Sigmoid colon (tissue), 7 donors: ENCODE results near the gene SULT2B1. TPM values are rescaled to one million over a fixed set of nuclear protein-coding genes. Genes with fewer than 3 reads are reported as not detected.

Experiments used
- DNase-seq: peaks from one replicate; pipeline ENCODE4 v3.0.0-alpha.2; 2019
- H3K27ac ChIP-seq, 4 donors: fragments of 200-600 bp; sonication (generic); one replicate each; pipeline ENCODE4 v1.5.1; 2016 to 2019; ENCODE audit warnings: mild to moderate bottlenecking in 1 of 4
- H3K27me3 ChIP-seq, 3 donors: fragments of 200-600 bp; sonication (generic); one replicate each; pipeline ENCODE4 v1.5.1; 2019; ENCODE audit warnings: mild to moderate bottlenecking in 1 of 3
- H3K36me3 ChIP-seq, 4 donors: fragments of 200-600 bp; sonication (generic); one replicate each; pipeline ENCODE4 v1.5.1; 2016 to 2019
- H3K4me1 ChIP-seq, 4 donors: fragments of 200-600 bp; sonication (generic); one replicate each; pipeline ENCODE4 v1.5.1; 2017 to 2019
- H3K4me3 ChIP-seq, 4 donors: fragments of 200-600 bp; sonication (generic); one replicate each; pipeline ENCODE4 v1.5.1; 2017 to 2019; ENCODE audit warnings: mild to moderate bottlenecking in 2 of 4, moderate library complexity in 1 of 4
- H3K9me3 ChIP-seq, 4 donors: fragments of 200-600 bp in 3 of 4; sonication (generic) in 3 of 4; one replicate each; pipeline versions ENCODE4 v1.5.1 to v1.6.1; 2013 to 2019
- EP300 ChIP-seq, 4 donors: sonication (generic); formaldehyde crosslinking; IDR thresholded peaks; one replicate each; pipeline ENCODE4 v1.6.1; 2017; ENCODE audit warnings: antibody characterized with exemption in 4 of 4
- POLR2A ChIP-seq, 2 donors: fragments of 450-650 bp; IDR thresholded peaks; one replicate each; pipeline ENCODE4 v1.6.1; 2016; ENCODE audit warnings: antibody characterized with exemption in 2 of 2, mild to moderate bottlenecking in 2 of 2, moderate library complexity in 2 of 2
- POLR2AphosphoS5 ChIP-seq, 4 donors: sonication (generic); formaldehyde crosslinking; IDR thresholded peaks; one replicate each; pipeline ENCODE4 v1.6.1; 2017; ENCODE audit warnings: antibody characterized with exemption in 4 of 4
- WGBS, 2 donors: extraction: QIAGEN DNeasy Blood & Tissue Kit; methylation state at CpG; one replicate each; pipeline ENCODE4 v1.1.7; 2013; 5-methylcytosine and 5-hydroxymethylcytosine counted together
- intact Hi-C: fragments of 100-400 bp; cut with DNase I; formaldehyde crosslinking; loops from one replicate; pipeline ENCODE4 v1.15.1; 2023
- polyA plus RNA-seq, 3 donors: library from polyadenylated mRNA; stranded (reverse); fragments of 200-250 nt; gene quantifications; one replicate each; pipeline ENCODE4 v1.2.3, GENCODE V29; 2013
- total RNA-seq, 4 donors: library from RNA; depleted of rRNA; stranded (reverse); fragments of >200 nt; gene quantifications; one replicate each; pipeline ENCODE4 v1.1.0, GENCODE V29; 2016
- TF ChIP-seq, protein P1 (sequence below), 4 experiments: fragments of 450-650 bp in 3 of 4; fragments of 200-600 bp in 1 of 4; IDR thresholded peaks; one replicate each; pipeline ENCODE4 v1.5.1; 2016 to 2019; ENCODE audit warnings: antibody characterized with exemption in 4 of 4, mild to moderate bottlenecking in 3 of 4, moderate library complexity in 2 of 4
- donor health status: healthy with polysubstance abuse.
- donor health status: Bipolar disorder and iron deficiency.
- donor health status: healthy.

The SULT2B1 gene
- total and polyA plus RNA-seq, 7 donors = 0.82 to 2.8 (median 1.8) TPM; not detected in 3

DNA sequence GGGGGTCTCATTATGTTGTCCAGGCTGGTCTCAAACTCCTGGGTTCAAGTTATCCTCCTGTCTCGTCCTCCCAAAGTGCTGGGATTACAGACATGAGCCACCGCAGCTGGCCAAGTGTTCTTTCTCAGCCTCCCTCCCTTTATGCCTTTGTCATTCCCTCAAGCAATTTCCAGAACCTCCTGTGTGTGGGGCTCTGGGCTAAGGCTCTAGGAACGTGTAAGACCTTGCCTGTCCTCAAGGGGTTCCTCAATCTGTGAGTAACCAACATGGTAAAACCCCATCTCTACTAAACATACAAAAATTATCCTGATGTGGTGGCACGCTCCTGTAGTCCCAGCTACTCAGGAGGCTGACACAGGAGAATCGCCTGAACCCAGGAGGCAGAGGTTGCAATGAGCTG, 39.0 kb downstream of the SULT2B1 start:
- Histone ChIP-seq H3K27me3 (no peaks in the 10 kb centered on the region), H3K36me3 (no peaks in the 10 kb centered on the region), H3K4me3 (no peak overlapping the region), H3K27ac (no peak overlapping the region), H3K4me1 (peaks cover 0 to 16% (median 6%) of the 10 kb centered on the region in 4 donors), H3K9me3 (no peaks in the 10 kb centered on the region)
- no peak for TF ChIP-seq POLR2AphosphoS5 (IDR thresholded peaks at IDR 0.05)
- no peak for TF ChIP-seq POLR2A (IDR thresholded peaks at IDR 0.05)
- TF ChIP-seq EP300 (IDR thresholded peaks at IDR 0.05) = no peak
- TF ChIP-seq, protein P1, sequence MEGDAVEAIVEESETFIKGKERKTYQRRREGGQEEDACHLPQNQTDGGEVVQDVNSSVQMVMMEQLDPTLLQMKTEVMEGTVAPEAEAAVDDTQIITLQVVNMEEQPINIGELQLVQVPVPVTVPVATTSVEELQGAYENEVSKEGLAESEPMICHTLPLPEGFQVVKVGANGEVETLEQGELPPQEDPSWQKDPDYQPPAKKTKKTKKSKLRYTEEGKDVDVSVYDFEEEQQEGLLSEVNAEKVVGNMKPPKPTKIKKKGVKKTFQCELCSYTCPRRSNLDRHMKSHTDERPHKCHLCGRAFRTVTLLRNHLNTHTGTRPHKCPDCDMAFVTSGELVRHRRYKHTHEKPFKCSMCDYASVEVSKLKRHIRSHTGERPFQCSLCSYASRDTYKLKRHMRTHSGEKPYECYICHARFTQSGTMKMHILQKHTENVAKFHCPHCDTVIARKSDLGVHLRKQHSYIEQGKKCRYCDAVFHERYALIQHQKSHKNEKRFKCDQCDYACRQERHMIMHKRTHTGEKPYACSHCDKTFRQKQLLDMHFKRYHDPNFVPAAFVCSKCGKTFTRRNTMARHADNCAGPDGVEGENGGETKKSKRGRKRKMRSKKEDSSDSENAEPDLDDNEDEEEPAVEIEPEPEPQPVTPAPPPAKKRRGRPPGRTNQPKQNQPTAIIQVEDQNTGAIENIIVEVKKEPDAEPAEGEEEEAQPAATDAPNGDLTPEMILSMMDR (IDR thresholded peaks at IDR 0.05) = no peak
- intact Hi-C loops = no loop called here
- DNase-seq = no peak
- WGBS, 2 donors = 85 to 87% methylated on average over 5 of the region's 5 CpGs

DNA sequence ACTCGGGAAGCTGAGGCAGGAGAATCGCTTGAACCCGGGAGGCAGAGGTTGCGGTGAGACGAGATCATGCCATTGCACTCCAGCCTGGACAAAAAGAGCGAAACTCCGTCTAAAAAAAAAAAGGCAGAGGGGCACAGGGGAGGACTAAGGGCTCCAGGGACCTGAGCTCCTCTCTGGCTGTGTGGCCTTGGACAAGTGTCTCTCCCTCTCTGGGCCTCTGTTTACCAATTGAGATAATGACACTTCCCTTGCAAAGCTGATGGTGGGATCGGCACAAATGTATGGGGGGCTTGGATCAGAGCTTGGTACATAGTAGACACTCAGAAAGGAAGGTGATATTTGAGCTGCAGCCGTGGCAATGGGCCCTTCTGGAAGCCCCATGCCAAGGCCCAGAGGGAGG, 43.2 kb downstream of the SULT2B1 start:
- Histone ChIP-seq H3K4me3 (no peak overlapping the region), H3K27ac (no peak overlapping the region), H3K36me3 (no peaks in the 10 kb centered on the region), H3K9me3 (no peaks in the 10 kb centered on the region), H3K4me1 (no peaks in the 10 kb centered on the region), H3K27me3 (peaks cover 0 to 12% (median 0%) of the 10 kb centered on the region in 3 donors)
- intact Hi-C loops = no loop called here
- no peak for DNase-seq
- TF ChIP-seq POLR2A (IDR thresholded peaks at IDR 0.05) (no peak), POLR2AphosphoS5 (IDR thresholded peaks at IDR 0.05) (no peak), EP300 (IDR thresholded peaks at IDR 0.05) (no peak)
- TF ChIP-seq, protein P1 (IDR thresholded peaks at IDR 0.05) = no peak
- WGBS, 2 donors = 89% methylated on average over 9 of the region's 9 CpGs

DNA sequence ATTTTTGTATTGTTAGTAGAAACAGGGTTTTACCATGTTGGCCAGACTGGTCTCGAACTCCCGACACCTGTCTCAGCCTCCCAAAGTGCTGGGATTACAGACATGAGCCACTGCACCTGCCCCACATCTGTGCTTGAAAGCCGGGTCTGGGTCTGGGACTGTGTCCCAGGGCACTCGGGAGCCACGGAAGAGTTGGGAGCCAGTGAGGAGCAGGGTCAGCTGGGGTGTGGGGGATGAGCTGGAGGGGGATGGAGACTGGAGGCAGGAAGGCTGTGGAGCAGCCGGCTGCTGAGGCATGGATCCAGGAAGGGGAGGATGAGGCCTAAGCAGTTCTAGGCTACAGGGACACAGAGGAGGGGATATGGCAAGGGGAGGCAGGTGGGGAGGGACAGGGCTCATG, 43.9 kb downstream of the SULT2B1 start:
- peaks cover 0 to 12% (median 0%) of the 10 kb centered on the region in 3 donors for H3K27me3 ChIP-seq
- no peak overlapping the region for H3K4me3 ChIP-seq
- DNase-seq = no peak
- 84% methylated on average over 6 of the region's 6 CpGs for WGBS, 2 donors
- TF ChIP-seq POLR2A (IDR thresholded peaks at IDR 0.05) (no peak), POLR2AphosphoS5 (IDR thresholded peaks at IDR 0.05) (no peak), EP300 (IDR thresholded peaks at IDR 0.05) (no peak)
- TF ChIP-seq, protein P1 (IDR thresholded peaks at IDR 0.05) = no peak
- H3K27ac ChIP-seq = no peak overlapping the region
- no peaks in the 10 kb centered on the region for H3K36me3 ChIP-seq
- intact Hi-C loops = no loop called here
- H3K9me3 ChIP-seq = no peaks in the 10 kb centered on the region
- no peaks in the 10 kb centered on the region for H3K4me1 ChIP-seq

DNA sequence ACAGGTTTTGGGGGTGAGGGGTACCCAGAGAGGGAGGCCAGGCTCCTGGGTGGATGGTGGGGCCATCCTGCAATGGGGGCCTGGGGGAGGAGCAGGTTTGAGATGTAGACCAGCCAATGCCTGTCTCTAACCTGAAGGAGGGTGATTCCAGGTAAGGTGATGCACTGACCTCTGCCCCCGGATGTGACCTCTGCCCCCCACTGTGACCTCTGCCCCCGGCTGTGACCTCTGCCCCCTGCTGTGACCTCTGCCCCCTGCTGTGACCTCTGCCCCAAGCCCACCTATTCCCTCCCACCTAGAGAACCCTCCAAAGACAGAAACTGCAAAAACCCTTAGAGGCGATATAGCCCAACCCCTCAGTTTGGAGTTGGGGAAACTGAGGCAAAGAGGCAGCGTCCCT, 44.3 kb downstream of the SULT2B1 start:
- no peak for TF ChIP-seq EP300 (IDR thresholded peaks at IDR 0.05)
- TF ChIP-seq, protein P1 (IDR thresholded peaks at IDR 0.05) = no peak
- no peak for TF ChIP-seq POLR2A (IDR thresholded peaks at IDR 0.05)
- TF ChIP-seq POLR2AphosphoS5 (IDR thresholded peaks at IDR 0.05) = no peak
- H3K27ac ChIP-seq = no peak overlapping the region
- H3K36me3 ChIP-seq = no peaks in the 10 kb centered on the region
- WGBS, 2 donors = 74 to 85% methylated on average over 4 of the region's 4 CpGs
- peaks cover 0 to 12% (median 0%) of the 10 kb centered on the region in 3 donors for H3K27me3 ChIP-seq
- H3K9me3 ChIP-seq = no peaks in the 10 kb centered on the region
- DNase-seq = no peak
- H3K4me3 ChIP-seq = no peak overlapping the region
- H3K4me1 ChIP-seq = no peaks in the 10 kb centered on the region
- intact Hi-C loops = no loop called here
